ENCODE data around the gene ARL16.
A peak's percentile ranks its signal among the peaks of the same experiment; 100 is the strongest.

ARL16 gene

GRCh38 chr17:81712468-81713003 lies 28.9 kb upstream of the ARL16 start:
- DNase-seq (ENCODE audit: low spot score): peak; percentile 16

GRCh38 chr17:81711814-81712467 lies 28.3 kb upstream of the ARL16 start, which contains the start of gene SLC25A10:
Gene SLC25A10 (plus strand): TSS chr17:81712284. CDS start chr17:81712427, 143 bp downstream.
- DNase-seq (ENCODE audit: low spot score): peak; percentile 78

- DNase-seq (ENCODE audit: low spot score): no peak
Observed at GRCh38 chr17:81710514-81711308, 27.1 kb upstream of the ARL16 start.

- DNase-seq (ENCODE audit: low spot score): no peak
Observed at GRCh38 chr17:81708739-81709185, 25.2 kb upstream of the ARL16 start.

GRCh38 chr17:81707725-81708646 lies 24.4 kb upstream of the ARL16 start:
- no peak for DNase-seq (ENCODE audit: low spot score)

- DNase-seq (ENCODE audit: low spot score): no peak
Observed at GRCh38 chr17:81706757-81707624, 23.4 kb upstream of the ARL16 start.

GRCh38 chr17:81706232-81706611 lies 22.6 kb upstream of the ARL16 start:
- no peak for DNase-seq (ENCODE audit: low spot score)

GRCh38 chr17:81705518-81706231 lies 22.1 kb upstream of the ARL16 start:
- no peak for DNase-seq (ENCODE audit: low spot score)

GRCh38 chr17:81703747-81704654 lies 20.4 kb upstream of the ARL16 start:
- no peak for DNase-seq (ENCODE audit: low spot score)

- DNase-seq (ENCODE audit: low spot score): peak; percentile 90
Observed at GRCh38 chr17:81702934-81703746, 19.5 kb upstream of the ARL16 start, which contains the start of gene MRPL12. Gene MRPL12 (plus strand): TSS chr17:81703367. CDS start chr17:81703502, 135 bp downstream.

- peak; percentile 21 for DNase-seq (ENCODE audit: low spot score)
Observed at GRCh38 chr17:81701288-81702071, 17.9 kb upstream of the ARL16 start.

GRCh38 chr17:81700353-81701287 lies 17.0 kb upstream of the ARL16 start:
- DNase-seq (ENCODE audit: low spot score): no peak

- no peak for DNase-seq (ENCODE audit: low spot score)
Observed at GRCh38 chr17:81697261-81698044, 13.9 kb upstream of the ARL16 start.

GRCh38 chr17:81696218-81696941 lies 12.8 kb upstream of the ARL16 start:
- DNase-seq (ENCODE audit: low spot score): no peak

GRCh38 chr17:81695801-81696200 lies 12.2 kb upstream of the ARL16 start:
- DNase-seq (ENCODE audit: low spot score): no peak

All from hematopoietic multipotent progenitor cell treated with erythropoietin and hydrocortisone succinate and interleukin-3 and kit ligand, for 15 days (in vitro differentiated cells).